ENCODE measurements around the gene MYOT. TPM values are rescaled to one million over a fixed set of nuclear protein-coding genes. Genes with fewer than 3 reads are reported as not detected.

MYOT gene
- total RNA-seq, 1 donor from 2014 or later: 0.31 TPM

- no peak for DNase-seq
Measured at GRCh38 chr5:137902408-137903133, 34.9 kb downstream of the MYOT start.

GRCh38 chr5:137914758-137915157 lies 47.1 kb downstream of the MYOT start:
- DNase-seq: no peak

- no peak for DNase-seq
Measured at GRCh38 chr5:137916923-137917322, 49.3 kb downstream of the MYOT start.

- DNase-seq: no peak
Measured at GRCh38 chr5:137921931-137922330, 54.3 kb downstream of the MYOT start.

GRCh38 chr5:137923856-137924255 lies 56.2 kb downstream of the MYOT start:
- DNase-seq: no peak

- no peak for DNase-seq
Measured at GRCh38 chr5:137932800-137933199, 65.1 kb downstream of the MYOT start.

GRCh38 chr5:137933491-137933911 lies 65.8 kb downstream of the MYOT start:
- no peak for DNase-seq

GRCh38 chr5:137935190-137935589 lies 67.5 kb downstream of the MYOT start:
- no peak for DNase-seq

- no peak for DNase-seq
Measured at GRCh38 chr5:137935694-137936093, 68.0 kb downstream of the MYOT start.

Other genes starting within 250 kb of the MYOT start
- 8.7 TPM for gene KLHL3, start 131.8 kb upstream of the MYOT start, total RNA-seq
- gene HNRNPA0, start 113.5 kb upstream of the MYOT start, total RNA-seq: 53.7 TPM
- not detected for gene PKD2L2, start 21.6 kb downstream of the MYOT start, total RNA-seq
- 90.6 TPM for gene FAM13B, start 165.2 kb downstream of the MYOT start, total RNA-seq
- not detected for gene WNT8A, start 216.2 kb downstream of the MYOT start, total RNA-seq